Natural killer cell (primary cell): Measurements from ENCODE around the gene IGF2BP2. TPM values are rescaled to one million over a fixed set of nuclear protein-coding genes. Genes with fewer than 3 reads are reported as not detected.

Experiments
- ATAC-seq, 3 donors: fragments of 150-1000 bp in 2 of 3; fragments of 200-7000 bp in 1 of 3; cut with Tn5 transposase; 1 replicate in 1 of 3; 2 replicates in 2 of 3; pipeline ENCODE4 v1.10.0; 2021; ENCODE audit warnings: mild to moderate bottlenecking in 2 of 3, moderate library complexity in 2 of 3
- DNase-seq, 2 donors: peaks; one replicate each; pipeline versions ENCODE4 v3.0.0 to v3.0.0-alpha.2; 2013 to 2021; ENCODE audit warnings: mixed read lengths in 1 of 2
- H3K27ac ChIP-seq: one replicate; pipeline ENCODE4 v1.5.1; 2013; ENCODE audit warnings: mild to moderate bottlenecking, low read length
- H3K27me3 ChIP-seq: one replicate; pipeline ENCODE4 v1.6.1; 2013; ENCODE audit warnings: low read length; ENCODE audit not compliant: control insufficient read depth, insufficient read depth
- H3K36me3 ChIP-seq: one replicate; pipeline ENCODE4 v1.6.1; 2013; ENCODE audit warnings: low read length; ENCODE audit not compliant: control insufficient read depth, insufficient read depth
- H3K4me1 ChIP-seq: one replicate; pipeline ENCODE4 v1.6.1; 2013; ENCODE audit warnings: low read length; ENCODE audit not compliant: control insufficient read depth, insufficient read depth
- H3K4me3 ChIP-seq: one replicate; pipeline ENCODE4 v1.5.1; 2013; ENCODE audit warnings: low read length
- H3K9me3 ChIP-seq: one replicate; pipeline ENCODE4 v1.6.1; 2013; ENCODE audit warnings: low read length; ENCODE audit not compliant: control insufficient read depth, insufficient read depth
- H3K27ac Mint-ChIP-seq, 2 donors: one replicate each; pipeline ENCODE4 v1.8.0; 2022; ENCODE audit warnings: mild to moderate bottlenecking in 2 of 2, mixed read lengths in 2 of 2, moderate library complexity in 1 of 2
- H3K27me3 Mint-ChIP-seq, 2 donors: one replicate each; pipeline ENCODE4 v1.8.0; 2022; ENCODE audit warnings: low read depth in 2 of 2, mixed read lengths in 2 of 2
- H3K36me3 Mint-ChIP-seq: one replicate; pipeline ENCODE4 v1.8.0; 2022; ENCODE audit warnings: mixed read lengths
- H3K4me1 Mint-ChIP-seq, 2 donors: one replicate each; pipeline ENCODE4 v1.8.0; 2022; ENCODE audit warnings: mixed read lengths in 2 of 2
- H3K4me3 Mint-ChIP-seq: one replicate; pipeline ENCODE4 v1.8.0; 2022; ENCODE audit warnings: mild to moderate bottlenecking, moderate library complexity, mixed read lengths
- H3K9me3 Mint-ChIP-seq, 2 donors: one replicate each; pipeline ENCODE4 v1.8.0; 2022; ENCODE audit warnings: mixed read lengths in 2 of 2
- WGBS: methylation state at CpG from one replicate; pipeline ENCODE4 v1.1.7; 2013; ENCODE audit warnings: missing lambda C conversion rate; ENCODE audit not compliant: insufficient coverage; 5-methylcytosine and 5-hydroxymethylcytosine counted together
- intact Hi-C: fragments of 100-400 bp; cut with micrococcal nuclease; formaldehyde crosslinking; loops from one replicate; pipeline ENCODE4 v1.14.2; 2022
- total RNA-seq, 4 donors: library from RNA; stranded (reverse); fragments of 120-200 nt in 1 of 4; gene quantifications; one replicate each; pipeline versions ENCODE4 v1.2.3 to v1.2.4, GENCODE V29; 2013 to 2022
- TF ChIP-seq, protein P1 (sequence below): fragments of 200-600 bp; IDR thresholded peaks from one replicate; pipeline ENCODE4 v1.8.0; 2022; ENCODE audit warnings: antibody characterized with exemption

IGF2BP2 gene
- total RNA-seq, 3 donors from 2014 or later (not counting 1 experiment from before 2014, with no cell fraction given) = 4.2 to 16.8 (median 8.8) TPM

DNA sequence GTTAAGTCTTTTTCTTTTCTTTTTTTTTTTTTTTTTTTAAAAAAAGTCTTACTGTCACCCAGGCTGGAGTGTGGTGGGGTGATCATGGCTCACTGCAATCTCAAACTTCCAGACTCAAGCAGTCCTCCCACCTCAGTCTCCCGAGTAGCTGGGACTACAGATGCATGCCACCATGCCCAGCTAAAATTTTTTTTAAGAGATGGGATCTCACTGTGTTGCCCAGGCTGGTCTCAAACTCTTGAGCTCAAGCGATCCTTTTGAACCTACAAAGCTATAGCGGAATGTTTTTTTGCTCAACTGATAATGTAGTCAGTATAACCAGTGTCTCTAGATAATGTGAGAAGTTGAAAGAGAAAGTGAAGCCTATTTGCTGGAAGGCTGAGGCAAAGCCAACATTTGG, 3.9 kb upstream of the IGF2BP2 start:
- intact Hi-C loops = no loop called here
- Histone ChIP-seq H3K27ac (no peak overlapping the region), H3K9me3 (no peaks in the 10 kb centered on the region), H3K27me3 (peaks cover 15% of the 10 kb centered on the region), H3K36me3 (no peaks in the 10 kb centered on the region), H3K4me1 (peaks cover 16% of the 10 kb centered on the region), H3K4me3 (no peak overlapping the region)
- DNase-seq (no peak), ATAC-seq (no peak)
- no peak overlapping the region for H3K27ac Mint-ChIP-seq
- H3K4me1 Mint-ChIP-seq = peaks cover 16 to 20% of the 10 kb centered on the region in 2 donors
- H3K36me3 Mint-ChIP-seq = no peaks in the 10 kb centered on the region
- no peak overlapping the region for H3K4me3 Mint-ChIP-seq
- H3K9me3 Mint-ChIP-seq = no peaks in the 10 kb centered on the region
- TF ChIP-seq, protein P1, sequence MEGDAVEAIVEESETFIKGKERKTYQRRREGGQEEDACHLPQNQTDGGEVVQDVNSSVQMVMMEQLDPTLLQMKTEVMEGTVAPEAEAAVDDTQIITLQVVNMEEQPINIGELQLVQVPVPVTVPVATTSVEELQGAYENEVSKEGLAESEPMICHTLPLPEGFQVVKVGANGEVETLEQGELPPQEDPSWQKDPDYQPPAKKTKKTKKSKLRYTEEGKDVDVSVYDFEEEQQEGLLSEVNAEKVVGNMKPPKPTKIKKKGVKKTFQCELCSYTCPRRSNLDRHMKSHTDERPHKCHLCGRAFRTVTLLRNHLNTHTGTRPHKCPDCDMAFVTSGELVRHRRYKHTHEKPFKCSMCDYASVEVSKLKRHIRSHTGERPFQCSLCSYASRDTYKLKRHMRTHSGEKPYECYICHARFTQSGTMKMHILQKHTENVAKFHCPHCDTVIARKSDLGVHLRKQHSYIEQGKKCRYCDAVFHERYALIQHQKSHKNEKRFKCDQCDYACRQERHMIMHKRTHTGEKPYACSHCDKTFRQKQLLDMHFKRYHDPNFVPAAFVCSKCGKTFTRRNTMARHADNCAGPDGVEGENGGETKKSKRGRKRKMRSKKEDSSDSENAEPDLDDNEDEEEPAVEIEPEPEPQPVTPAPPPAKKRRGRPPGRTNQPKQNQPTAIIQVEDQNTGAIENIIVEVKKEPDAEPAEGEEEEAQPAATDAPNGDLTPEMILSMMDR = no peak
- peaks cover 15 to 31% of the 10 kb centered on the region in 2 donors for H3K27me3 Mint-ChIP-seq
- 92% methylated on average over 3 of the region's 3 CpGs for WGBS

DNA sequence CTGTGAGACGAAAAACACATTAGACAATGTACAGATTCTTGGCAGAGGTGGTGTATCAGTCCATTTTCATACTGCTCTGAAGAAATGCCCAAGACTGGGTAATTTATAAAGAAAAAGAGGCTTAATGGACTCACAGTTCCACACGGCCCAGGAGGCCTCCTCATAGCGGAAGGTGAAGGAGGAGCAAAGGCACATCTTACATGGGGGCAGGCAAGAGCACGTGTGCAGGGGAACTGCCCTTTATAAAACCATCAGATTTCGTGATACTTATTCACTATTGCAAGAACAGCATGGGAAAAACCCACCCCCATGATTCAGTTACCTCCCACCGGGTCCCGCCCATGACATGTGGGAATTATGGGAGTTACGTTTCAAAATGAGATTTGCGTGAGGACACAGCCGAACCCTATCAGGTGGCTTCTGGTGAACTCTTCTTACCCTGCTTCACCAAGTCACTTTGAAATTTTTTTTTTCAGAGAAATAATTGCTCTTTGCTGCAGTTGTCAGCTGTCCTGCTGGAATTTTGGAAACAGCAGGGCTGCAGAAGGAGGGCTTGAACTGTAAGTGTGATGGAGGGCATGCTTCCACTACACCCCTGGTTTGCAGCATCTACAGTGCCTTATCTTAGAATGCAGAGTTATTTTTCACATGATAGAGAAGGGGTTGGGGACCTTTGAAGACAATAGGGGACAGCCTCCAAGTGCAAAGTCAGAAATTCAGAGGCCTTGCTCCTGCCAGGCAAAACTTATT, 2.9 kb upstream of the IGF2BP2 start:
- intact Hi-C loops = no loop called here
- H3K27ac ChIP-seq = no peak overlapping the region
- no peaks in the 10 kb centered on the region for H3K36me3 ChIP-seq
- Mint-ChIP-seq H3K9me3 (no peaks in the 10 kb centered on the region), H3K27ac (no peak overlapping the region), H3K27me3 (peaks cover 14 to 36% of the 10 kb centered on the region in 2 donors), H3K36me3 (no peaks in the 10 kb centered on the region), H3K4me1 (peaks cover 23 to 27% of the 10 kb centered on the region in 2 donors), H3K4me3 (no peak overlapping the region)
- H3K27me3 ChIP-seq = peaks cover 20% of the 10 kb centered on the region
- WGBS = 94% methylated on average over 10 of the region's 10 CpGs
- TF ChIP-seq, protein P1 = no peak
- H3K4me1 ChIP-seq = peaks cover 23% of the 10 kb centered on the region
- no peak overlapping the region for H3K4me3 ChIP-seq
- DNase-seq (no peak), ATAC-seq (no peak)
- no peaks in the 10 kb centered on the region for H3K9me3 ChIP-seq

- no peaks in the 10 kb centered on the region for H3K36me3 ChIP-seq
- TF ChIP-seq, protein P1 = no peak
- DNase-seq = peak; percentile 30 to 46
- H3K27ac ChIP-seq = no peak overlapping the region
- Mint-ChIP-seq H3K27me3 (peaks cover 12 to 47% of the 10 kb centered on the region in 2 donors), H3K27ac (peak overlapping the region; percentile 50 to 64), H3K9me3 (no peaks in the 10 kb centered on the region), H3K36me3 (no peaks in the 10 kb centered on the region), H3K4me3 (peak overlapping the region; percentile 88), H3K4me1 (peaks cover 24 to 27% of the 10 kb centered on the region in 2 donors)
- peak overlapping the region; percentile 60 for H3K4me3 ChIP-seq
- ATAC-seq = peak; percentile 33 to 45 (median 34)
- 6% methylated on average over 90 of the region's 90 CpGs for WGBS
- no peaks in the 10 kb centered on the region for H3K9me3 ChIP-seq
- peaks cover 23% of the 10 kb centered on the region for H3K4me1 ChIP-seq
- intact Hi-C loops = no loop called here
- peaks cover 28% of the 10 kb centered on the region for H3K27me3 ChIP-seq
These were observed 1.0 kb upstream of the IGF2BP2 start for GRCh38 chr3:185825639-185826481.
